H1 (cell line): ENCODE measurements around the gene TPST2. TPM values are rescaled to one million over a fixed set of nuclear protein-coding genes. Genes with fewer than 3 reads are reported as not detected.

Experiments used
- CTCF ChIA-PET: fragments of 300-600 bp; sonication (Branson Sonifier 250); formaldehyde crosslinking; loops from one replicate; lab custom pipeline; 2021; ENCODE audit not compliant: partially characterized antibody; lab: Charles Lee
- POLR2A ChIA-PET: fragments of 300-600 bp; sonication (Branson Sonifier 250); formaldehyde crosslinking; loops from one replicate; lab custom pipeline; 2021; ENCODE audit warnings: inconsistent platforms; ENCODE audit not compliant: partially characterized antibody; lab: Charles Lee
- DNase-seq, 2 experiments: peaks; one replicate each; pipeline versions ENCODE4 v3.0.0 to v3.0.0-alpha.2; 2010 to 2022; ENCODE audit warnings: low spot score in 2 of 2, low read depth in 1 of 2, mixed read lengths in 1 of 2
- FAIRE-seq: peaks from 2 replicates; lab custom pipeline; 2011; peaks lifted over from hg19 to GRCh38; lab: Jason Lieb, UNC
- H2AFZ ChIP-seq: 2 replicates; pipeline ENCODE4 v1.8.1; 2012; ENCODE audit warnings: low read length, inconsistent platforms
- H2AK5ac ChIP-seq: 2 replicates; pipeline ENCODE4 v1.6.1; 2013; ENCODE audit warnings: low read depth, low read length
- H2BK120ac ChIP-seq: replicated peaks from 2 replicates; pipeline ENCODE3; 2013; ENCODE audit warnings: low read depth, low read length, inconsistent platforms
- H2BK12ac ChIP-seq: 2 replicates; pipeline ENCODE4 v1.6.1; 2013; ENCODE audit warnings: low read depth, low read length
- H2BK15ac ChIP-seq: 2 replicates; pipeline ENCODE4 v1.6.1; 2013; ENCODE audit warnings: low read length
- H2BK20ac ChIP-seq: 2 replicates; pipeline ENCODE4 v1.6.1; 2013; ENCODE audit warnings: low read length
- H2BK5ac ChIP-seq: 2 replicates; pipeline ENCODE4 v1.6.1; 2013; ENCODE audit warnings: low read depth, low read length
- H3K14ac ChIP-seq: 2 replicates; pipeline ENCODE4 v1.6.1; 2013; ENCODE audit warnings: inconsistent platforms; ENCODE audit not compliant: insufficient read length
- H3K18ac ChIP-seq: 2 replicates; pipeline ENCODE4 v1.6.1; 2013; ENCODE audit warnings: low read length; ENCODE audit errors: extremely low read depth
- H3K23ac ChIP-seq: 2 replicates; pipeline ENCODE4 v1.6.1; 2013; ENCODE audit warnings: inconsistent platforms; ENCODE audit not compliant: insufficient read length
- H3K23me2 ChIP-seq: 2 replicates; pipeline ENCODE4 v1.6.1; 2013; ENCODE audit warnings: low read depth, low read length
- H3K27ac ChIP-seq: 2 replicates; pipeline ENCODE4 v1.6.1; 2011; ENCODE audit warnings: low read depth, low read length, inconsistent platforms
- H3K27me3 ChIP-seq, 4 experiments: replicated peaks in 1 of 4; 1 replicate in 1 of 4; 2 replicates in 3 of 4; pipeline versions ENCODE4 v1.6.1 to v1.8.1; 2011 to 2013; ENCODE audit warnings: low read length in 3 of 4, mild to moderate bottlenecking in 3 of 4, inconsistent platforms in 2 of 4, mixed read lengths in 2 of 4, moderate library complexity in 1 of 4; ENCODE audit not compliant: control insufficient read depth in 3 of 4, insufficient read depth in 3 of 4; ENCODE audit errors: extremely low read depth in 1 of 4
- H3K36me3 ChIP-seq, 4 experiments: 2 replicates each; pipeline versions ENCODE4 v1.6.1 to v1.8.1; 2011 to 2013; ENCODE audit warnings: mild to moderate bottlenecking in 4 of 4, low read length in 3 of 4, moderate library complexity in 2 of 4, control low read depth in 1 of 4, inconsistent platforms in 1 of 4; ENCODE audit not compliant: insufficient read depth in 4 of 4, control insufficient read depth in 2 of 4
- H3K4ac ChIP-seq: replicated peaks from 2 replicates; pipeline ENCODE3; 2013; ENCODE audit warnings: low read length, low read depth, mixed read lengths, inconsistent platforms; ENCODE audit not compliant: insufficient read length
- H3K4me1 ChIP-seq, 4 experiments: replicated peaks in 1 of 4; 1 replicate in 1 of 4; 2 replicates in 3 of 4; pipeline versions ENCODE4 v1.6.1 to v1.8.1; 2011 to 2013; ENCODE audit warnings: low read length in 3 of 4, inconsistent platforms in 2 of 4, mixed read lengths in 1 of 4; ENCODE audit not compliant: insufficient read depth in 4 of 4, control insufficient read depth in 3 of 4
- H3K4me2 ChIP-seq, 2 experiments: 2 replicates each; pipeline versions ENCODE4 v1.6.1 to v1.8.1; 2011 to 2013; ENCODE audit warnings: low read depth in 2 of 2, low read length in 2 of 2, control low read depth in 1 of 2, inconsistent platforms in 1 of 2, mild to moderate bottlenecking in 1 of 2; ENCODE audit not compliant: insufficient read depth in 1 of 2
- H3K4me3 ChIP-seq, 4 experiments: fragments of 200-600, 300-600 bp in 1 of 4; sonication (generic), shearing (Covaris generic), sonication (Bioruptor Twin) in 1 of 4; 2 replicates each; pipeline versions ENCODE4 v1.5.1 to v1.8.1; 2011 to 2016; ENCODE audit warnings: low read length in 4 of 4, low read depth in 3 of 4, control low read depth in 2 of 4, inconsistent platforms in 2 of 4, mild to moderate bottlenecking in 2 of 4, mixed read lengths in 1 of 4, moderate library complexity in 1 of 4; ENCODE audit not compliant: insufficient read depth in 2 of 4; ENCODE audit errors: extremely low read depth in 1 of 4
- H3K56ac ChIP-seq: replicated peaks from 2 replicates; pipeline ENCODE3; 2013; ENCODE audit warnings: low read depth, mild to moderate bottlenecking, mixed read lengths, low read length, inconsistent platforms; ENCODE audit not compliant: insufficient read length
- H3K79me1 ChIP-seq: 2 replicates; pipeline ENCODE4 v1.6.1; 2013; ENCODE audit warnings: low read depth, low read length, control low read depth
- H3K79me2 ChIP-seq, 2 experiments: 2 replicates each; pipeline versions ENCODE4 v1.6.1 to v1.8.1; 2012 to 2013; ENCODE audit warnings: low read length in 2 of 2, mild to moderate bottlenecking in 2 of 2, inconsistent platforms in 1 of 2; ENCODE audit not compliant: insufficient read depth in 2 of 2, control insufficient read depth in 1 of 2
- H3K9ac ChIP-seq, 4 experiments: replicated peaks in 1 of 4; 1 replicate in 1 of 4; 2 replicates in 3 of 4; pipeline versions ENCODE4 v1.6.1 to v1.8.1; 2011 to 2013; ENCODE audit warnings: low read depth in 3 of 4, low read length in 3 of 4, control low read depth in 2 of 4, mild to moderate bottlenecking in 2 of 4, moderate library complexity in 2 of 4, inconsistent platforms in 1 of 4; ENCODE audit errors: extremely low read depth in 1 of 4
- H3K9me3 ChIP-seq, 2 experiments: 2 replicates each; pipeline versions ENCODE4 v1.6.1 to v1.8.1; 2012 to 2013; ENCODE audit warnings: mild to moderate bottlenecking in 2 of 2, moderate library complexity in 2 of 2, control low read depth in 1 of 2, inconsistent platforms in 1 of 2, low read depth in 1 of 2, low read length in 1 of 2, mixed read lengths in 1 of 2; ENCODE audit not compliant: insufficient read depth in 2 of 2
- H4K20me1 ChIP-seq, 2 experiments: replicated peaks in 1 of 2; 2 replicates each; pipeline versions ENCODE3 to v1.8.1; 2011 to 2013; ENCODE audit warnings: inconsistent platforms in 2 of 2, low read length in 2 of 2, mild to moderate bottlenecking in 1 of 2; ENCODE audit not compliant: insufficient read depth in 2 of 2, control insufficient read depth in 1 of 2
- H4K5ac ChIP-seq: 2 replicates; pipeline ENCODE4 v1.6.1; 2013; ENCODE audit warnings: low read length, low read depth, mixed read lengths, inconsistent platforms; ENCODE audit not compliant: insufficient read length
- H4K8ac ChIP-seq: 2 replicates; pipeline ENCODE4 v1.8.0; 2013; ENCODE audit warnings: mild to moderate bottlenecking, moderate library complexity, low read length, inconsistent platforms; ENCODE audit not compliant: insufficient read depth; ENCODE audit errors: extremely low read depth
- H4K91ac ChIP-seq: replicated peaks from 2 replicates; pipeline ENCODE3; 2013; ENCODE audit warnings: low read length, mixed read lengths, inconsistent platforms; ENCODE audit not compliant: insufficient read length
- ASH2L ChIP-seq: fragments of 200-600, 300-600 bp; sonication (generic); IDR thresholded peaks from one replicate; pipeline ENCODE4 v1.7.1; 2017; ENCODE audit warnings: low read length
- CEBPB ChIP-seq: IDR thresholded peaks from 2 replicates; pipeline ENCODE4 v1.6.1; 2012; ENCODE audit warnings: low read depth, low read length
- CHD2 ChIP-seq: IDR thresholded peaks from 2 replicates; pipeline ENCODE4 v1.6.1; 2012; ENCODE audit warnings: low read length, improper control_type of control experiment
- CTBP2 ChIP-seq: IDR thresholded peaks from 2 replicates; pipeline ENCODE4 v1.7.0; 2011; ENCODE audit warnings: borderline replicate concordance, mild to moderate bottlenecking, moderate library complexity, mixed read lengths, low read length; ENCODE audit not compliant: insufficient read depth, insufficient read length
- JUN ChIP-seq: IDR thresholded peaks from 2 replicates; pipeline ENCODE4 v1.6.1; 2011; ENCODE audit warnings: low read depth, mild to moderate bottlenecking, improper control_type of control experiment, low read length
- KDM1A ChIP-seq: fragments of 200-600, 300-600 bp; sonication (generic); IDR thresholded peaks from 2 replicates; pipeline ENCODE4 v1.7.1; 2016; ENCODE audit warnings: mild to moderate bottlenecking, low read length, borderline replicate concordance
- MAFK ChIP-seq: IDR thresholded peaks from 2 replicates; pipeline ENCODE4 v1.6.1; 2012; ENCODE audit warnings: low read depth, mild to moderate bottlenecking, improper control_type of control experiment, low read length
- NANOG ChIP-seq: IDR thresholded peaks from 2 replicates; pipeline ENCODE4 v1.6.1; 2011; ENCODE audit warnings: low read length, low read depth, mild to moderate bottlenecking, inconsistent platforms; ENCODE audit not compliant: insufficient read depth, poor library complexity, severe bottlenecking
- NRF1 ChIP-seq: IDR thresholded peaks from 2 replicates; pipeline ENCODE4 v1.6.1; 2011; ENCODE audit warnings: mild to moderate bottlenecking, low read depth, low read length, improper control_type of control experiment
- POLR2AphosphoS5 ChIP-seq: IDR thresholded peaks from 2 replicates; pipeline ENCODE4 v1.6.1; 2011; ENCODE audit warnings: low read depth, low read length
- RXRA ChIP-seq: IDR thresholded peaks from 2 replicates; pipeline ENCODE4 v1.6.1; 2011; ENCODE audit warnings: low read depth, mild to moderate bottlenecking, low read length, moderate library complexity; ENCODE audit not compliant: insufficient read depth
- SP2 ChIP-seq: IDR thresholded peaks from 2 replicates; pipeline ENCODE4 v1.6.1; 2012; ENCODE audit warnings: mild to moderate bottlenecking, low read length, inconsistent platforms
- TCF12 ChIP-seq: IDR thresholded peaks from 2 replicates; pipeline ENCODE4 v1.6.1; 2011; ENCODE audit warnings: low read depth, mild to moderate bottlenecking, low read length
- polyA plus RNA-seq, 7 experiments: library from polyadenylated mRNA; depleted of rRNA in 3 of 7; stranded (reverse) in 5 of 7; unstranded in 2 of 7; fragments of >200 nt in 5 of 7; fragments of 200-250 nt in 2 of 7; gene quantifications; 1 replicate in 5 of 7; 2 replicates in 1 of 7; 4 replicates in 1 of 7; pipeline versions ENCODE4 v1.2.1 to v1.2.3, GENCODE V29; 2011 to 2013; ENCODE audit warnings: missing spikeins in 2 of 7, mixed read lengths in 2 of 7
- total RNA-seq: library from RNA; stranded (reverse); fragmentation: NEBNext Ultra II Directional; extraction: Animal tissue kit (Norgen Biotek cat#: 25700); gene quantifications from 2 replicates; pipeline ENCODE4 v1.2.1, GENCODE V29; 2021
- TF ChIP-seq, protein P1 (sequence below): IDR thresholded peaks from 2 replicates; pipeline ENCODE4 v1.6.1; 2012; ENCODE audit warnings: low read length, inconsistent platforms

Gene TPST2
- total and polyA plus RNA-seq, 2 of the 8 experiments (the other 6 are each of a cell fraction or from before 2014, with no cell fraction given) = 58.8 to 143 TPM

DNA sequence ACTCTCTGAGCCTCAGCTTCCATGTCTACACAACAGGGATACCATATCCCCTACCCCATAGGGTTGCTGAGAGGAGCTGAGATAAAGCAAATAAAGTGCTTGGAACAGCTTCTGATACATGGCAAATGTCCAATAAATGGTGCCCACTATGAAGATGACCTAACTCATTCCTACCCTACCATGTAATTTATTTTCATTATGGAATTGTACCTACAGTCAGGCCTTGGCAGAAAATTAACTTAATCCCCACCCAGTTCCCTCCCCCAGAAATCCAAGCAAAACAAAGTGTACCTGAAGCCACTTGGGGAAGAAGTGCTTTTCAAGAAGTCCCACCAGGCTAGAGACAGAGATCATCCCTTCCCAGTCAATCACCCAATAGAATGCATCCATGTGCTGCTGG is 95.4 kb downstream of the TPST2 start:
- Histone ChIP-seq H3K27ac (no peak overlapping the region), H3K23ac (no peak overlapping the region), H3K4me3 (no peak overlapping the region), H2BK15ac (no peak overlapping the region), H4K91ac (no peak overlapping the region), H3K79me1 (no peaks in the 10 kb centered on the region), H3K4me2 (no peak overlapping the region), H3K27me3 (no peaks in the 10 kb centered on the region), H3K14ac (no peak overlapping the region), H3K9ac (no peak overlapping the region), H3K4me1 (no peaks in the 10 kb centered on the region), H4K8ac (no peak overlapping the region), H2AK5ac (no peak overlapping the region), H3K79me2 (no peaks in the 10 kb centered on the region), H2AFZ (no peak overlapping the region), H3K4ac (no peak overlapping the region), H3K36me3 (peaks cover 38 to 80% (median 75%) of the 10 kb centered on the region in 4 experiments), H2BK120ac (no peak overlapping the region), H3K23me2 (no peaks in the 10 kb centered on the region), H4K5ac (no peak overlapping the region), H4K20me1 (peaks cover under 1 to 13% of the 10 kb centered on the region in 2 experiments), H2BK20ac (no peak overlapping the region), H3K9me3 (no peaks in the 10 kb centered on the region), H2BK12ac (no peak overlapping the region), H3K18ac (no peak overlapping the region), H3K56ac (no peak overlapping the region), H2BK5ac (no peak overlapping the region)
- FAIRE-seq (no peak), DNase-seq (no peak)
- ChIA-PET POLR2A (interaction anchor here (0.9 to 3.4 kb wide), 5 partner anchors 9 to 16 kb away, joined by 3 to 27 read pairs (median 4); partner anchors contain the start of genes HPS4 and SRRD), CTCF (interaction anchor here (0.8 kb wide), 1 partner anchor 14 kb away, joined by 3 read pairs; no protein-coding TSS in a partner anchor)
- no peak for TF ChIP-seq TCF12
- no peak for TF ChIP-seq CTBP2
- TF ChIP-seq CHD2 = no peak
- TF ChIP-seq NANOG = no peak
- TF ChIP-seq POLR2AphosphoS5 = no peak
- no peak for TF ChIP-seq SP2
- no peak for TF ChIP-seq MAFK
- TF ChIP-seq NRF1 = no peak
- TF ChIP-seq JUN = no peak
- TF ChIP-seq KDM1A = no peak
- no peak for TF ChIP-seq CEBPB
- TF ChIP-seq ASH2L = no peak
- TF ChIP-seq, protein P1, sequence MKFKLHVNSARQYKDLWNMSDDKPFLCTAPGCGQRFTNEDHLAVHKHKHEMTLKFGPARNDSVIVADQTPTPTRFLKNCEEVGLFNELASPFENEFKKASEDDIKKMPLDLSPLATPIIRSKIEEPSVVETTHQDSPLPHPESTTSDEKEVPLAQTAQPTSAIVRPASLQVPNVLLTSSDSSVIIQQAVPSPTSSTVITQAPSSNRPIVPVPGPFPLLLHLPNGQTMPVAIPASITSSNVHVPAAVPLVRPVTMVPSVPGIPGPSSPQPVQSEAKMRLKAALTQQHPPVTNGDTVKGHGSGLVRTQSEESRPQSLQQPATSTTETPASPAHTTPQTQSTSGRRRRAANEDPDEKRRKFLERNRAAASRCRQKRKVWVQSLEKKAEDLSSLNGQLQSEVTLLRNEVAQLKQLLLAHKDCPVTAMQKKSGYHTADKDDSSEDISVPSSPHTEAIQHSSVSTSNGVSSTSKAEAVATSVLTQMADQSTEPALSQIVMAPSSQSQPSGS = no peak
- no peak for TF ChIP-seq RXRA
